Measurements from ENCODE around the gene SP6.

The SP6 gene

GRCh38 chr17:47850692-47851573, at the start of gene SP6:
Gene SP6, minus strand, starts transcription at chr17:47851163. Its CDS starts 2,734 bp downstream, at chr17:47848429.
- peak; percentile 71 for DNase-seq

GRCh38 chr17:47899643-47900042, 48.7 kb upstream of the SP6 start:
- no peak for DNase-seq

- no peak for DNase-seq
These were observed 47.3 kb upstream of the SP6 start for GRCh38 chr17:47898241-47898640.

DNA sequence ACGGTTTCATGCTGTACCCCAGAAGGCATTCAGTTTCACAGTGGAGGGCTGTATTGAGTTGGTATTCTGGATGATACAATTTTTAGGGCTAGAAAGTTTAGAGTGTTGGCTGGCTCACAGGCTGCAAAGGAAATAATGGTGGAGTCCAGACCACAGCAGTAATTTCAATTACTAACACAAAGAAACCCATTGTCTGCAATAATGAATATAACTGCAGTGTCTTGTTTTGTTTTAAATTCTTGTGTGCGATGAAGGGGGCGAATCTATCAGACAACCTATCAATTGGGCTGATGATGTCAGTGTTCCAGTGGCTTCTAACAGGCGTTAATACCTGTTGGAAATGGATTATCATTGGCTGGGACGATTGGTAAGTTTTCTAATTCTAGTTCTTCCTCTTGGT, 46.6 kb upstream of the SP6 start:
- DNase-seq, result no peak

- no peak for DNase-seq
These were observed 45.9 kb upstream of the SP6 start for GRCh38 chr17:47896672-47897490.

GRCh38 chr17:47895856-47896671, 45.1 kb upstream of the SP6 start, which contains the start of gene SP2:
Gene SP2, plus strand, starts transcription at chr17:47896236. Its CDS starts 51 bp downstream, at chr17:47896287.
- peak; percentile 100 for DNase-seq

- DNase-seq, result no peak
These were observed 44.4 kb upstream of the SP6 start for GRCh38 chr17:47895347-47895855.

DNA sequence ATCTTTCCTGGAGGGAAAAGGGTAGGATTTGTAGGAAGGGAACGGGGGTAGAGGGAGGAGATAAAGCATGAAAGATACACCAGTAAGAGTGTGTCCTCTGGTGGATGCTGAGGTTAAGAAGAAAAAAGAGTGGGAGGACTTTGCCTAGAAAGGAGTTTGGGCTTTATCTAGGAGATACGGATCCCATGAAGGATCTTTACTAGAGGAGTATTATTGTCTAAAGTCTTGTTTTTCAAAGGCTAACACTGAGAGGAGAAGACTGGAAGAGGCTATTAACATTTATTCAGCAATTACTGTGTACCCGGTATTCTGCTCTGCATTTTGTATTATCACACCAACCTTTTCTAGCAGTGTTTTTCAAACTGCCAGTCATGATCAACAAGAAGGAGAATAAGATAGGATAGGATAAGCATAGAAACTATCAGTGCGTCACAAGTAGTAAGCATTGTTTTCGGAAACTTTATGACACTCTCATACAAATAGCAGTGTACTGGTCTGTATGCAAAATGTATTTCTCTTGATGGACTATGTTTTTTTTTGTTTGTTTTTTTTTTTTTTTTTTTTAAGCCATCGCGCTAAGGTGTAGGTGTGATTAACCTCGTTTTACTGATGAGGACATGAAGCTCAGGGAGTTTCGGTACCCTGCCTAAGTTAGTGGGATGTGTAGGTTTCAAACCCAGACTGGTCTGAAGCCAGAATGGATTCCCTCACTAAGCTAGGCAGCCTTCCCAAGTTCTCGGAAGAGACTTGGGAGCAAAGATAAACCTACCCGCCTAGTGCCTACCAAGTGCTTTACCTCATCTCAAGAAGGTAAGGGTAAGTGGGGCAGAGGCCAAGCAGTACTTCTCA, 43.8 kb upstream of the SP6 start:
- no peak for DNase-seq

DNA sequence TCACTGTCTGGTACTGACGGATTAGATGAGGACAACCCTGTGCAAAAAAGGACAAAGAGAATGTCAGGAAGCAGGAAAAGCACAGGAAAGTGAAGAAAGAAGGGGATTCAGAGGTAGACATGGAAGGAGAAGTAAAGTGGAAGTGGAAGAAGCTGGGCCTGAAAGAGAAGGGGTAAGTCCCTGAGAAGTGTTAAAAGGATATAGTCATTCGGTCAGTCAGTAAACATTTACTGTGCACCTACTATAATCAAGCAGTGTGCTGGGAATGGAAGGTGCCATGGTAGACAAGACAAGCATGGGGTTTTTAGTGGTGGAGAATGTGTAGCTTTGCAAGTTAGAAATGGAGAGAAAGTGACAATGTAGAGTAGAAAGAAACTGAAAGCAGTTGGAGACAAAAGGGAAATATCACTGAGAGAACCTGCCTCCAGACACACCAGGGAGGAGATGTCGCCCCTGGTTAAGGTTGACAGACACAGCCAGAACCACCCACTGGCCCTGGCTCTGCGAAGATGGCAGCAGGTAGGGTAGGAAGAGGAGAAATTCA, 40.7 kb upstream of the SP6 start:
- no peak for DNase-seq

GRCh38 chr17:47889734-47890529, 39.0 kb upstream of the SP6 start:
- peak; percentile 80 for DNase-seq

DNA sequence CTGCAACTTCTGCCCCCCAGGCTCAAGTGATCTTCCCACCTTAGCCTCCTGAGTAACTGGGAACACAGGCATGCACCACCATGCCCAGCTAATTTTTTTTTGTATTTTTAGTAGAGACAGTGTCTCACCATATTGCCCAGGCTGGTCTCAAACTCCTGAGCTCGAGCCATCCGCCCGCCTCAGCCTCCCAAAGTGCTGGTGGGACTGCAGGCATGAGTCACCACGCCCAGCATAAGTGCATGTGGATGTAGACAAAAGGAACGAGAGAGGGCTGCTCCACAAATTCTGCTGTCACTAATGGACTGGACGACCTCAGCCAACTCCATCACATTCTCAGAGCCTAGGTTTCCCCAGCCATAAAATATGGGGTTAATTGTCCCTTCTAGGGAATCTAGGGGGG, 37.3 kb upstream of the SP6 start:
- DNase-seq, result no peak

GRCh38 chr17:47884905-47885730, 34.2 kb upstream of the SP6 start:
- DNase-seq, result no peak

DNA sequence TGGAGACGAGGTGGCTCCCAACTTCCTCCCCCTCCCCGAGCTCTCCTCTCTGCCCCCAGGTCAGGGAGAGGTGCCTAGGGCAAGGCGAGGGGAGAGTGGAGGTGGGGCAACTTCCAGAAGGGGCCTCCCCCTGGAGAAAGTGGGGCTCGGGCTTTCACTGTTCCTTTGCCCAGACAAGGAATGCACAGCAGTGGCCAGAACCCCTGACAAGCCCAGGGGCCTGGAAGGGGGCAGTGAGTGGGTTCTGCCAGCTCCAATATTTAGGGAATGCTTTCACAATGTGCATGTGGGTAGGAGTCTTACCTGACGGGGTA, 33.4 kb upstream of the SP6 start:
- DNase-seq, result no peak

GRCh38 chr17:47883589-47884426, 32.8 kb upstream of the SP6 start:
- no peak for DNase-seq

GRCh38 chr17:47882695-47883588, 32.0 kb upstream of the SP6 start:
- DNase-seq, result no peak

DNA sequence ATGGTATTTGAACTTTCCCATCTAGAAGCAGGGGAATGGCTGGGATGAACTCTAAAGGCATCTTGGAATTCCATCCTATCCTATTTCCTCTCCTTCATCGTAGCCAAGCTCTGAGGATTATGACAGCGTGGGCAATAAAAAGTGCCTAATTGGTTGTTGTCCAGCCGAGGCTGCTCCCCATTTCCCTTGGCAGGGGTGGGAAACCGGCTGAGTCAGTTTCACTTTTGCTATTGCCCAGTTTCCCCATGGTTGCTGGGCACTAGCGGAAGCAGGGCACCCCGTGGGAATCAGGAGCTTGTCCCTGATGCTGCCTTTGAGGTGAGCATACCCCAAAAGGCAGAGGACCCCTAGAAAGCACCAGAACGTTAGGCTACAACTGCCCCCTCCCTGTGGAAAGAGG, 31.3 kb upstream of the SP6 start:
- DNase-seq, result no peak

- no peak for DNase-seq
These were observed 29.0 kb upstream of the SP6 start for GRCh38 chr17:47879776-47880454.
